HG02623 (cell line): Measurements from ENCODE around the gene DNM1.
"Not testable (repeated sequence)": the region's sequence is repeated elsewhere in the genome, so short reads cannot be mapped to it uniquely, and the experiment has no call there.

ENCODE experiments used
- ATAC-seq: cut with Tn5 transposase; IDR thresholded peaks from one replicate; pipeline ENCODE4 v1.9.1; 2021; ENCODE audit warnings: moderate library complexity; ENCODE audit not compliant: unreplicated experiment

The DNM1 gene

GRCh38 chr9:128175726-128176125, 27.5 kb upstream of the DNM1 start:
- ATAC-seq, result no peak

DNA sequence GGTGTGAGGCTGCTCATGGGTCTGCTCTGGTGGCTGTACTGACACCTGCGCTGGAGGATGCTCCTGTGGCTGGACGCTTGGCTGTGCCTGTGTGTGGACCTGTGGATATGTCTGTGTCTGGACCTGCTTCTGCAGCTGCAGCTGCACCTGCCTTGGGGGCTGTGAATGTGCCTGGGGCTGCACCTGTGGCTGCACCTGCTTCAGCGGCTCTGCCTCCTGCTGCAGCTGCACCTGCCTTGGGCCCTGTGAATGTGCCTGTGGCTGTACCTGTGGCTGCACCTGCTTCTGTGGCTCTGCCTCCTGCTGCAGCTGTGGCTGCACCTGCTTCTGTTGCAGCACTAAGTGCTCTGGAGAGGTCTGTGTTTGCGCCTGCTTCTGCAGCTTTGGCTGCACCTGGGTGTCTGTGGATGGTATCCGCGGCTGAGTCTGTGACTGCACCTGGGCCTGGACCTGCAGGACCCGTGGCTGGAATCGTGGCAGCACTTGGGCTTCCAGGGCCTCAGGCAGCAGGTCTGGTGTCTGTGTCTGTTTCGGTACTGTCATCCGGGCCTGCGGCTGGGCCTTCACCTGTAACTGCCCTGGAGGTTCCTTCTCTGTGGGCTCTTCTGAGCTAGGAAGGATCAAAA, 24.3 kb upstream of the DNM1 start:
- ATAC-seq, result no peak

GRCh38 chr9:128180001-128180400, 23.2 kb upstream of the DNM1 start:
- ATAC-seq, result no peak

GRCh38 chr9:128180447-128180846, 22.7 kb upstream of the DNM1 start:
- ATAC-seq, result no peak

DNA sequence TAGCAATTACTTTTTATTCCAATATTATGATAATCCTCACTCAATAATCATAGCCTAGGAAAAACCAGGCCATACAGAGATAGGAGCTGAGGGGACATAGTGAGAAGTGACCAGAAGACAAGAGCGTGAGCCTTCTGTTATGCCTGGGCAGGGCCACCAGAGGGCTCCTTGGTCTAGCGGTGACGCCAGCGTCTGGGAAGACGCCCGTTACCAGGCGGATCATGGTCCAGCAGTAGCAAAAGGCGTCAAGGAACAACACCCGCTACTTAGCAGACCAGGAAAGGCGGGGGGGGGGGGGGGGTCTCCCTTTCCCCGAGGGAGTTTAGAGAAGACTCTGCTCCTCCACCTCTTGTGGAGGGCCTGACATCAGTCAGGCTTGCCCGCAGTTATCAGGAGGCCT, 21.7 kb upstream of the DNM1 start:
- not testable (repeated sequence) for ATAC-seq

- ATAC-seq, result no peak
Observed at GRCh38 chr9:128182893-128183588, 20.1 kb upstream of the DNM1 start.

DNA sequence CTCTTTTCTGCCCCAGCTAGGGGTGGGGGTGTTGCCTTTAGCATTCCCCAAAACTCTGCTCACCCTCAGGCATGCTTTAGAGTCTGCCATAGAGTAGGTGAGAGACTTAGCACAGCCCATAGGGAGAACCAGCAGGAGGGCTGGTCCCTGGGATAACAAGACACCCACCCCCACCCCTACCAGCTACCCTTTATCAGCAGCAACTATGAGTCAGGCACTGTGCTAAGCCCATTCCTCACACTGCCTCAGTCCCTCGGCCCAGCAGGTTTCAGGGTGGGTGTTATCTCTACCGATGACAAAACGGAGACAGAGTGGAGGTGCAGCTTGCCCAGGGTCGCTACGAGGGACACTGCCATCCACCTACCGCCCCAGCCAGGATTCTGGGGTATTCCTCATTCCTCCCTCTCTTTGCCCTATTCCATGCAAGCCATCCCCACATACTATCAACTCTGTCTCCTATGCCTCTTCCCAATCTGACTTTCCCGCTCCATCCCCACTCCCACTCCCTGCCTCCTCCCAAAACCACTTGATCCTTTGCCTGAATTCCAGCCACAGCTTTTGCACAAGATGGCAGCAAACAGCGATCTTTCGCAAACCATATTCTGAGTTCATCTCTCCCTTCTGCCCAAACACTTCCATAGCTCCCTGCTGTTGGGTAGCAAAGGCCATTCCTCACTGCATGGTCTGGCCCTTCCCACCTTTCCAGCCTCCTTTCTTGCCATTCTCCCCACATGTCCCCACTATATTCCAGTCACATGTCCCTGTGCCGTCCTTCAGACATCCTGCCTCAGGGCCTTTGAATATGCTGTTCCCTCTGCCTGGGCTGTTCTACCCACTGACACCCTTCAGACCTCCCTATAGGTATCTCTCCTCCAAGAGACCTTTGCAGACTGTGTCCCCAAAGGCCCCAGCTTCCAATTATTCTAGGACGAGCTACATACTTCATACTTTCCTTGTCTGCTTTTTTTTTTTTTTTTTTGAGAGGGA, 16.9 kb upstream of the DNM1 start:
- no peak for ATAC-seq

- no peak for ATAC-seq
Observed at GRCh38 chr9:128187361-128187760, 15.8 kb upstream of the DNM1 start.

DNA sequence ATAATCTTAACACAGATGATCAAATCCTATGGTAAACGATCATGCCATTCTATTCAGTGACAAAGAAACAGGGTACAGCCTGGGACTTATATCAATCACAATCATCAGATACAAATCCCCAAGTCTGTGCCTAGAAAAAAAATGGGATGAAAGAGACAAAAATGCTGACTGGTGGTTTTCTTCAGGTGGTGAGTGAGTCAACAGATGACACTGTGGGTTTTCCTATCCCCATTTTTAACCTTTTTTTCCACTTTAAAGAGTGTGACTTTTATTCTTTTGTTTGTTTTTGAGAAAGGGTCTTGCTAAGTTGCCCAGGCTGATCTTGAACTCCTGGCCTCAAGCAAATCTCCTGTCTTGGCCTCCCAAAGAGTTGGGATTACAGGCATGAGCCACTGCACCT, 15.0 kb upstream of the DNM1 start:
- ATAC-seq, result no peak

DNA sequence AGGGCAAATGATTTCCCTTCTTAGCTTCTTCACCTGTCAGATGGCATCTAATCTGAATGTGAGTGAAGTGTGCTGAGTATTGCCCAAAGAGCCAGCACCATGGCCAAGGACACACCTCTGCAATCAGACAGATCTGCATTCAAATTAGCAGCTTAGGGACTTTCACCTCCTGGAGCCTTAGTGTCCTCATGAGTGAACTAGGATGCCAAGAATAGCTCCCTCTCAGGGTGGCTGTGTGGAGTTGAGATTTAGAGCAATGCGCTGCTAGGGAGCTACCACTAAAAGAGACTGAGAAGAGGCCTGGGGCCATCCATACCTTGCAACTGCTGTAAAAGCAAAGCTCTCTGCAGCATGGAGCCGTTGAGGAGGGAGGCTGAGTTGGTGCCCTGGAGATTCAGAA, 13.2 kb upstream of the DNM1 start:
- no peak for ATAC-seq

GRCh38 chr9:128190516-128191405, 12.4 kb upstream of the DNM1 start:
- ATAC-seq, result no peak

DNA sequence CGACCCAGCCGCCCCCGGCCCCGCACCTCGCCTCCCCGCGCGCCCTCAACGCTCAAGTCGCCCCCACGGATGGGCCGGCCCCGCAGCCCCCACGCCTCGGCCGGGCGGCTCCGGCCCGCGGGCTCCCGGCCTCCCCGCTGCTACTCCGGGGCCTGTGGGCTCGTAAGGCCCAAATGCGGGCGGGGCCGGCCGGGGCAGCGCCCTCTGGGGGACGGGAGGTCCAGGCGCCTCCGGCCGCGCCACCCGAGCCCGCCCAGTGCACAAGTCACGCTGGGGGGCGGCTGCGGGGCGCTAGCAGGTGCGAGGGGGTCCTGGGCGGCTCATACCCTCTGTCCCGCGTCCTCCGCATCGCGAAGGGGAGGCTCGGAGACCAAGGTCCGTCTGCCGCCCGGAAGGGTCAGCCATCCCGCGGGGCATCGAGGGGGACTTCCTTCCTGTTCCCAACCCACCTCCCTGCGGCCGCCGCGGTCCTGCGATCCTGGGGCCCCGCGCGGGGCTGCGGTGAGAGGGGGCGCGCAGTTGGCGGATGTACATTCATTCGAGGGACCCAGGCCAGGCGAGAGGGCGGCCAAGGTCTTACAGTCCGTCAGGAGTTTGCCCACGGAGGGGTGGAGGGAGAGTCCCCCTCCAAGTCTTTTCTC, 11.7 kb upstream of the DNM1 start, which contains the start of gene CIZ1:
Gene CIZ1, minus strand, starts transcription at position 167 of the 641 bp plus-strand sequence. CDS start 715 bp downstream, outside the sequence.
- ATAC-seq, result peak; percentile 69

- no peak for ATAC-seq
Observed at GRCh38 chr9:128192601-128193371, 10.4 kb upstream of the DNM1 start.

DNA sequence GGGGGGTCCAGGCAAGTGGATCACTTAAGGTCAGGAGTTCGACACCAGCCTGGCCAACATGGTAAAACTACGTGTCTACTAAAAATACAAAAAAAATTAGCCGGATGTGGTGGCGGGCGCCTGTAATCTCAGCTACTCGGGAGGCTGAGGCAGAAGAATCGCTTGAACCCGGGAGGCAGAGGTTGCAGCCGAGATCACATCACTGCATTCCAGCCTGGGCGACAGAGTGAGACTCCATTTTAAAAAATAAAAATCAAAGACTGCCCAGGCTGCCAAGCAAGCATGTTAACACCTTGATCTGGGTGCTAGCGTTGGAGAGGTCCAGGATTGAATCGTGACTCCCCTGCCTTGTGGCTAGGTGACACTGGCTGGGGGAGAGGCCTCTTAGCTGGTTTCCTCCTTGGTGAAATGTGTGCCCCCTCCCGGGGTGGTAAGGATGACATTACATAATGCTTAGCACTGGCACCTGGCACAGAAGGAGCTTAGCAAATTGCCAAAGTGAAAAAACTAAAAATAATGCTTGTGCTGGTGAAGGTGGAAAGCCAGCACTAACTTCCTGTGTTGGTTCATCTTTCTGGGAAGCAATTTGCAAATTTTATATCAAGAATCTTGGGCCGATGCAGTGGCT, 9.6 kb upstream of the DNM1 start:
- no peak for ATAC-seq

DNA sequence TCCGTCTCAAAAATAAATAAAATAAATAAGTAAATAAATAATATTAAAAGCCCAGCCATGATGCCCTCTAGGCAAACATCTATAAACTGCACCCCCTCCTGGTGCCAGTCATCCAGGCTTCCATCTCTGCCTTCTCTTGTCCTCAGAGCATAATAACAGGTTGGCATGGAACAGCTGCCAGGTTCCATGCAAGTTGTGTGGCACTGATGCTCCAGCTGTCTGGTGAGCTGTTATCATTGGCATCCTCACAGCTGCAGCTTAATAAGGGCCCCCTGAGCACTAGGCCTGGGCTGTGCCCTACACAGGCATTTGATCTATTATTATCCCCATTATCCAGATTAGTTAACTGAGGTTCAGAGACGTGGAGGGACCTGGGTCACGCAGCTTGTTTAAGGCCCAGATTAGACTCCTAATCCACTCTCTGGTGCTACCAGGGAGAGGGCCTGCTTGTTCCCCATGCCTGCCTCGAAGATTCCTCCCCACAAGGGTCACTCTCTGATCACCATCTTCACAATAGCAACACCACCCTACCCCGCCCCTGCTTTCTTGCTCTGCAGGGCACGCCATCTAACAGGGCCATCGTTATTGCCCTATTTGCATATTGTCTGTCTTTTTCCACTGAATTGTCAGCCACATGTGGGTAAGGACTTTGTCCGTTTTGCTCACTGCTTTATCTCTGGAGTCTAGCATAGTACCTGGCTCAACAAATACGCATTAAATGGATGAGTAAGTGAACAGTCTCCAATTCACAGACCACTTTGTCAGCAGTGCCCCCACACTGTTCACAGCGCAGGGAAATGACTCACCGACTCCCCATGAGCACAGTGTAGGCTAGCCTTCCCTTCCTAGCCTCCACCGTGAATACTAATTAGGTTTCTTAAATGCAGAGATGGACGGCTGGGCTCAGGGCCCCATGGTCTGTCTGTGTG, 1.5 kb upstream of the DNM1 start:
- no peak for ATAC-seq

DNA sequence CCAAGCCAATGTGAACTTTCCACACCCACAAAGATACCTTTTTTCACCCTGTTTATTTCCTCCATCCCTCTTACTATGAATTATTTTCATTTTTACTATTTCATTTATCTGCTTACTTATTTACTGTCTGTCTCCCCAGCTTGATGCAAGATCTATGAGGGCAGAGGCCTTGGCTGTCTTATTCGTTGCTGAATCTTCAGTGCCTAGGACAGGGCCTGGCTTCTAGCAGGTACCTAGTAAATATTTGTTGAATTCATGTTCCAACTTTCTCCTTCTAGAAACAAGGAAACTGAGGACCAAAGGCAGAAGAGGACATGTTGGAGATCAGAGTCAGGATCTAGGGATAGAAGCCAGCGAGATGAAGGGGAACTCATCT, 543 bp upstream of the DNM1 start:
- ATAC-seq, result no peak

DNA sequence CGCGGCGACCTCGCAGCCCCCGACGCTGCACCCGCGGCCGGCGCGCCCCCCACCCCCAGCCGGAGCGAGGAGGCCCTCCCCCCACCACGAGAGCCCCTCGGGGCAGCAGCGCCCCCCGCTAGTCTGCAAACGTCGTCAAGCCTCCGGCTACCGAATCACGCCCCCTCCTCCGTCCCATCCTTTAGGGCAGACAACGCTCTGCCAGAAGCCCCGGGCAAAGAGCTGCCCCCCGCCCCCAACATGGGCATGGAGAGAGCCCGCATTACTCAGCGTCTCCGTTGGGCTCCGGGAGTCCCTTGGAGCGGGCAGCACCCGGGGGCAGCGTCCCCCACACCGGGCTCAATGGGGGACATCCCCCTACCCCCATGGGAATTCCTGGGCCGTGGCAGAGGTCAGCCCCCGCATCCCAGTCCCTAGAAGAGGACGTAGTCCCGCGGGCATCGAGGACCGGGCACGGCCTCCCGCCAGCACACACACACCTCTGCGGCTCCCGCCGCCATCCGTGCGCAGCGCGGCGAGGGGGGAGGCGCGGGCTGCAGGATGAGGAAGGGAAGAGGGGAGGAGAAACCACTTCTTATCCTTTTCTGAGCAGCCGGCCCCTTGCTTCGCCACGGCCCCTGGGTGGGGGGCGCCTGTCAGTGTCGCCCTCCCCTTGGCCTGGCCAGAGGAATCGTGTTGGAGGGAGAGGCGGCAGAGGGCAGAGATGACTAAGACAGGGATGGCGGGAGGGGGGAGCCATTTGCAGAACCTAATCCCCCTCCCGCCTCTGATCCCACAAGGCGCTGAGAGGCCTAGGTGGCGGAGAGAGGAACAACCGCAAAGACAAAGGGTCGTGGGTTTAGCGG, 750 bp downstream of the DNM1 start:
- ATAC-seq, result no peak
